T-helper 22 cell (primary cell): Measurements from ENCODE around the gene KRT20.

Experiments used
- DNase-seq: peaks from one replicate; pipeline ENCODE4 v3.0.0-alpha.2; 2020; ENCODE audit warnings: low read depth

The KRT20 gene

GRCh38 chr17:40850293-40850972 is 34.6 kb downstream of the KRT20 start:
- no peak for DNase-seq

GRCh38 chr17:40849723-40850122 is 35.3 kb downstream of the KRT20 start:
- no peak for DNase-seq

- DNase-seq, result no peak
These were observed 36.3 kb downstream of the KRT20 start for GRCh38 chr17:40848583-40849235.

DNA sequence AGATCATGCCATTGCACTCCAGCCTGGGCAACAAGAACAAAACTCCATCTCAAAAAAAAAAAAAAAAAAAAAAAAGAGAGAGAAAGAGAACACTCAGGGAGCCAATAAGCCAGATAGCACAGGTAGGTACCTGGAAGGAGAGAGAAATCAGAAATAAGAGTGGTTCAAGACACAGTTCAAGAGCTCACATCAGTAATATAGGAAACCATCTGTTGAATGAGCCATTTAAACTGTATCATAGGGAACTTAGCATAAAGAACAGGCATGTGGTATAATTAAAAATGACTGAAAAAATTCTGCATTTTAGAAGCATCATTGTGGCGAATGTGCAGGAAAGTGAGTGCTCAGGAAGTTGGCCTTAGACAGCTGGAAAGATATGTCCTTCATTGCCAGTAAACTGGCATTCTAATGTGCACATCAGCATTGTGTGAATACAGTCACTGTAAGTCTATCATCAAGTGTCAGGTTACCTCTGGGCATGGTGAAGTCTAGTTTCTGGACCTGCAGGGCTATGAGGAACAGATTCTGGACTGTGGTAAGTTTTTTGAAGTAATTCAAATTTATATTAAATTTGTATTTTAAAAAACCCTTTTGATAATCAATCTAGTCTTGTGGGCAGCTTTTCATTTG is 38.4 kb downstream of the KRT20 start:
- DNase-seq, result no peak

- DNase-seq, result no peak
These were observed 40.4 kb downstream of the KRT20 start for GRCh38 chr17:40844671-40845107.

GRCh38 chr17:40843242-40843641 is 41.8 kb downstream of the KRT20 start:
- DNase-seq, result no peak

- DNase-seq, result no peak
These were observed 43.8 kb downstream of the KRT20 start for GRCh38 chr17:40841246-40841645.

DNA sequence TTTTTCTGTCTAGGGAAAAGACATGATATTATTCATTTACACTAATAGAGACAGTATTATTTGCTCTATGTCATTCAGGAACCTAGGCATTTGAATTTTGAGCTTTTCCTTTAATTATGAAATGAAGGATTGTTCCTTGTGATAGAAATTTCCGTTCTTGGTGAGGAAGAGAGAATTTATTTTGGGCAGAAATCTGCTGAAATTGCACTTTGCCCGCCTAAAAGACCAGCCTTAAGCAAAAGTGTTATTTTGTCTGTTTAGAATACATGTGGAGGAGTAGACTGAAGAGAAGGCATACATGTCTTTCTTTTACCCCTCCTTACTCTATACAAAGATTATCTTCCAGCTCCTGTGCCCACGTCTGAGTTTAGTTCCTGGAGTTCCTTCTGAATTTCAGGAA is 45.8 kb downstream of the KRT20 start:
- DNase-seq, result no peak

GRCh38 chr17:40836020-40836419 is 49.0 kb downstream of the KRT20 start:
- DNase-seq, result no peak

DNA sequence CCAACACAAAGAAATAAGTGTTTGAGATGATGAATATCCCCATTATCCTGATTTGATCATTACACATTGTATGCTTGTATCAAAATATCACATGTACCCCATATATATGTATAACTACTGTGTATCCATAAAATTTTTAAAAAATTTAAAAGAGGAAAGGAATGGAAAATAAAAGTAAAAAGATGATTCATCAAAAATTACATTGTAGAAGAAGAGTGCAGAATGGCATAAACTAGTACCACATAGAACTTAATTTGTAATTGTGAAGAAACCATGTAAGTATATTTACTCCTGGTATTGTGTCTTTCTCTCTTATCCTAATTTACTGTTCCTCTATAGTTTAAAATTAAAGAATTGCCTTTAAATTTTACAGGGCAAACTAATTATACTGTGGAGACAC is 51.2 kb downstream of the KRT20 start:
- no peak for DNase-seq

GRCh38 chr17:40832840-40833239 is 52.2 kb downstream of the KRT20 start:
- no peak for DNase-seq

GRCh38 chr17:40830085-40830776 is 54.8 kb downstream of the KRT20 start:
- no peak for DNase-seq

GRCh38 chr17:40828454-40829044 is 56.5 kb downstream of the KRT20 start:
- no peak for DNase-seq

DNA sequence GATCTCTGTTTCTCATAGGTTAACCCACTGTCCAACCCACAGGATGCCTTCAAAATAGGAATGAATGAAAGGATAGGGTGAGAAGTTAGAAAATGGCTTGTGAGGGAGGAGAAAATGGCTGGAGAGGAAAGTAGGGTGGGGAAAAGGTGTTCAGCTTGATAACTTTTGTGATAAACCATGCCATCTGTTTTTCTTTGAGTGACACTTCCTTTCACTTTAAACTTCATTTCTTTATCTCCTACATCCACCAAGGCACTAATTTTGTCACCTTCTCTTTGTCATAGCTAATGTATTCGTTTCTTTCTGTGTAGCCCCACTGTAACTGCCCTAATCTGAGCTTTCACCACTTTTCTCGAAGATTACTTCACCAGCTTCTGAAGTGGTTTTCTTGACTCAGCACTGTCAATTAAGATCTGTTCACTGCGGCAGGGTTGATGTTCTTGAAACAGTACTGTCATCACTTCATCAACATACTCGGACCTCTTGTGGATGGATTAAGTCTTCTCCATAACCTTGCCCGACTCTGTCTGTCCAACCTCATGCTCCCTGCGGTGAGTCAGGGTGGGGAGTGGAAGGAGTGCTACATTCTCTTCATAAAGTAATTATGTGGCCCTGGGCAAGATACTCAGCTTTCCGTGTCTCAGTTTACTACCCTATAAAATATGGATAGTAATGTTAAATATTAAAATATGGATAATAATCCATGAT is 57.1 kb downstream of the KRT20 start:
- no peak for DNase-seq
